Measurements from ENCODE around the gene ERVFRD-1. TPM values are rescaled to one million over a fixed set of nuclear protein-coding genes. Genes with fewer than 3 reads are reported as not detected.
"Not testable (repeated sequence)": the region's sequence is repeated elsewhere in the genome, so short reads cannot be mapped to it uniquely, and the experiment has no call there.

Gene ERVFRD-1
- total RNA-seq, 1 donor from 2014 or later, result 0.25 TPM

GRCh38 chr6:11122380-11122779, 10.9 kb upstream of the ERVFRD-1 start:
- Histone ChIP-seq H3K9me3 (no peaks in the 10 kb centered on the region), H3K4me3 (no peak overlapping the region), H3K27ac (no peak overlapping the region), H3K36me3 (no peaks in the 10 kb centered on the region), H3K4me1 (peaks cover 22% of the 10 kb centered on the region), H3K27me3 (no peaks in the 10 kb centered on the region)
- no peak for DNase-seq (ENCODE audit: extremely low spot score in 2 of 2)
- no peak for TF ChIP-seq CTCF (IDR thresholded peaks at IDR 0.05)
- TF ChIP-seq POLR2AphosphoS5 (IDR thresholded peaks at IDR 0.05; ENCODE audit: insufficient read depth in 1 of 2, low read depth in 1 of 2), result no peak
- TF ChIP-seq POLR2A (IDR thresholded peaks at IDR 0.05), result no peak
- intact Hi-C loops (cut with DNase I), result no loop called here

GRCh38 chr6:11121851-11122250, 10.3 kb upstream of the ERVFRD-1 start:
- TF ChIP-seq POLR2AphosphoS5 (IDR thresholded peaks at IDR 0.05; ENCODE audit: insufficient read depth in 1 of 2, low read depth in 1 of 2), result no peak
- Histone ChIP-seq H3K36me3 (no peaks in the 10 kb centered on the region), H3K27ac (no peak overlapping the region), H3K27me3 (no peaks in the 10 kb centered on the region), H3K4me3 (no peak overlapping the region), H3K4me1 (peaks cover 22% of the 10 kb centered on the region), H3K9me3 (no peaks in the 10 kb centered on the region)
- DNase-seq (ENCODE audit: extremely low spot score in 2 of 2), result no peak
- intact Hi-C loops (cut with DNase I), result no loop called here

- H3K9me3 ChIP-seq, result no peaks in the 10 kb centered on the region
- H3K27me3 ChIP-seq, result no peaks in the 10 kb centered on the region
- no peak overlapping the region for H3K27ac ChIP-seq
- intact Hi-C loops (cut with DNase I), result no loop called here
- peaks cover 28% of the 10 kb centered on the region for H3K4me1 ChIP-seq
- DNase-seq (ENCODE audit: extremely low spot score in 2 of 2), result no peak
- no peak overlapping the region for H3K4me3 ChIP-seq
- no peaks in the 10 kb centered on the region for H3K36me3 ChIP-seq
- TF ChIP-seq POLR2AphosphoS5 (IDR thresholded peaks at IDR 0.05; ENCODE audit: insufficient read depth in 1 of 2, low read depth in 1 of 2) (no peak), CTCF (IDR thresholded peaks at IDR 0.05) (no peak), POLR2A (IDR thresholded peaks at IDR 0.05) (no peak)
Observed at GRCh38 chr6:11120271-11121005, 8.9 kb upstream of the ERVFRD-1 start.

GRCh38 chr6:11115808-11116536, 4.4 kb upstream of the ERVFRD-1 start:
- H3K9me3 ChIP-seq; H3K27ac ChIP-seq; intact Hi-C loops (cut with DNase I); H3K4me3 ChIP-seq; H3K27me3 ChIP-seq; DNase-seq (ENCODE audit: extremely low spot score in 2 of 2); H3K36me3 ChIP-seq: not testable (repeated sequence)
- peaks cover 30% of the 10 kb centered on the region for H3K4me1 ChIP-seq

- H3K4me3 ChIP-seq, result no peak overlapping the region
- H3K36me3 ChIP-seq, result no peaks in the 10 kb centered on the region
- intact Hi-C loops (cut with DNase I), result no loop called here
- H3K4me1 ChIP-seq, result peaks cover 25% of the 10 kb centered on the region
- no peaks in the 10 kb centered on the region for H3K27me3 ChIP-seq
- no peak overlapping the region for H3K27ac ChIP-seq
- no peaks in the 10 kb centered on the region for H3K9me3 ChIP-seq
- no peak for DNase-seq (ENCODE audit: extremely low spot score in 2 of 2)
- TF ChIP-seq POLR2AphosphoS5 (IDR thresholded peaks at IDR 0.05; ENCODE audit: insufficient read depth in 1 of 2, low read depth in 1 of 2) (no peak), CTCF (IDR thresholded peaks at IDR 0.05) (no peak), POLR2A (IDR thresholded peaks at IDR 0.05) (no peak)
Observed at GRCh38 chr6:11113038-11113437, 1.5 kb upstream of the ERVFRD-1 start.
